Peyer's patch (tissue), 4 donors: ENCODE data around the gene ARF4.

Experiments used
- CTCF ChIP-seq, 6 experiments: fragments of 450-650 bp in 4 of 6; fragments of 200-600 bp in 2 of 6; sonication (generic) in 1 of 6; IDR thresholded peaks; one replicate each; pipeline ENCODE4 v1.5.1; 2017 to 2019; ENCODE audit warnings: antibody characterized with exemption in 6 of 6, mild to moderate bottlenecking in 3 of 6, moderate library complexity in 1 of 6
- POLR2A ChIP-seq, 2 donors: fragments of 450-650 bp; IDR thresholded peaks; one replicate each; pipeline ENCODE4 v1.5.1; 2017; ENCODE audit warnings: antibody characterized with exemption in 2 of 2, mild to moderate bottlenecking in 2 of 2, moderate library complexity in 2 of 2

DNA sequence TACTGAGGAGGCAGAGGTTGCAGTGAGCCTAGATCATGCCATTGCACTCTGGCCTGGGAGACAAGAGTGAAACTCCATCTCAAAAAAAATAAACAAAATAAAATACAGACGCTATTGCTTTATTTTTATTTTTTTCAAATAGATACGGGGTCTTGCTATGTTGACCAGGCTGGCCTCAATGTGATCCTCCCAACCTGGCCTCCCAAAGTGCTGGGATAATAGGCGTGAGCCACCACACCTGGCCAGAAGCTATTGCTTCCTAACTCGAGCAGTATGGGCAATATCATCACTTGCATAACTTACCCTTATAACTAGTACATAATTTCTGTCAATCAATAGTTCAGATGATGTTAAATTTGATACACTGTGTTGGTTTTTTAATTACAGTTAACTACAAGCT, 3.0 kb downstream of the ARF4 start:
- no peak for TF ChIP-seq CTCF (IDR thresholded peaks at IDR 0.05)
- TF ChIP-seq POLR2A (IDR thresholded peaks at IDR 0.05) = no peak
